Stimulated activated memory B cell treated with anti-CD40 and anti-IgM and Interleukin-4, amounts not matched to agents 10 μg/mL and 1 μg/mL and 100 μg/mL, for 72 hours (primary cell): ENCODE data around the gene RNF39.
"Not testable (repeated sequence)": the region's sequence is repeated elsewhere in the genome, so short reads cannot be mapped to it uniquely, and the experiment has no call there.

ENCODE experiments used
- ATAC-seq: fragments of 150-1000 bp; cut with Tn5 transposase; 2 replicates; pipeline ENCODE4 v1.10.0; 2021
- H3K27ac Mint-ChIP-seq: one replicate; pipeline ENCODE4 v1.8.0; 2022; ENCODE audit warnings: mild to moderate bottlenecking, mixed read lengths
- H3K27me3 Mint-ChIP-seq: one replicate; pipeline ENCODE4 v1.8.0; 2022; ENCODE audit warnings: mixed read lengths
- H3K36me3 Mint-ChIP-seq: one replicate; pipeline ENCODE4 v1.8.0; 2022; ENCODE audit warnings: mixed read lengths
- H3K4me1 Mint-ChIP-seq: one replicate; pipeline ENCODE4 v1.8.0; 2022; ENCODE audit warnings: mixed read lengths
- H3K4me3 Mint-ChIP-seq: one replicate; pipeline ENCODE4 v1.8.0; 2022; ENCODE audit warnings: mild to moderate bottlenecking, moderate library complexity, mixed read lengths
- H3K9me3 Mint-ChIP-seq: one replicate; pipeline ENCODE4 v1.8.0; 2022; ENCODE audit warnings: mixed read lengths

RNF39 gene

GRCh38 chr6:30075094-30075789, at the start of gene RNF39:
TSS of gene RNF39 (minus strand) at chr6:30075769. CDS start at chr6:30075585, 184 bp downstream.
- peak within 1 kb of the TSS; percentile 67 for H3K4me3 Mint-ChIP-seq
- H3K27ac Mint-ChIP-seq = no peak within 1 kb of the TSS
- H3K27me3 Mint-ChIP-seq = peaks cover 89% of the 10 kb centered on the region
- no peaks in the 10 kb centered on the region for H3K9me3 Mint-ChIP-seq
- ATAC-seq = no peak
- peaks cover 27% of the 10 kb centered on the region for H3K36me3 Mint-ChIP-seq
- peaks cover 33% of the 10 kb centered on the region for H3K4me1 Mint-ChIP-seq

GRCh38 chr6:30122515-30122914, 46.9 kb upstream of the RNF39 start:
- Mint-ChIP-seq H3K4me3 (no peak overlapping the region), H3K9me3 (no peaks in the 10 kb centered on the region), H3K27ac (no peak overlapping the region), H3K36me3 (no peaks in the 10 kb centered on the region), H3K4me1 (peaks cover 8% of the 10 kb centered on the region), H3K27me3 (peaks cover 63% of the 10 kb centered on the region)
- no peak for ATAC-seq

GRCh38 chr6:30121446-30122366, 46.1 kb upstream of the RNF39 start:
- peaks cover 6% of the 10 kb centered on the region for H3K4me1 Mint-ChIP-seq
- no peak overlapping the region for H3K4me3 Mint-ChIP-seq
- no peak for ATAC-seq
- peaks cover 62% of the 10 kb centered on the region for H3K27me3 Mint-ChIP-seq
- no peak overlapping the region for H3K27ac Mint-ChIP-seq
- no peaks in the 10 kb centered on the region for H3K9me3 Mint-ChIP-seq
- no peaks in the 10 kb centered on the region for H3K36me3 Mint-ChIP-seq

- peaks cover 62% of the 10 kb centered on the region for H3K27me3 Mint-ChIP-seq
- ATAC-seq, H3K36me3 Mint-ChIP-seq, H3K4me3 Mint-ChIP-seq, H3K9me3 Mint-ChIP-seq, H3K4me1 Mint-ChIP-seq, H3K27ac Mint-ChIP-seq: not testable (repeated sequence)
These were observed 43.1 kb upstream of the RNF39 start for GRCh38 chr6:30118691-30119090.

GRCh38 chr6:30116724-30117123, 41.2 kb upstream of the RNF39 start:
- Mint-ChIP-seq H3K4me1 (peaks cover 22% of the 10 kb centered on the region), H3K27ac (no peak overlapping the region), H3K4me3 (no peak overlapping the region), H3K9me3 (no peaks in the 10 kb centered on the region), H3K36me3 (no peaks in the 10 kb centered on the region), H3K27me3 (peaks cover 51% of the 10 kb centered on the region)
- ATAC-seq = no peak

GRCh38 chr6:30113841-30114240, 38.3 kb upstream of the RNF39 start:
- Mint-ChIP-seq H3K36me3 (no peaks in the 10 kb centered on the region), H3K27me3 (peaks cover 49% of the 10 kb centered on the region), H3K27ac (no peak overlapping the region), H3K4me3 (no peak overlapping the region), H3K4me1 (peaks cover 25% of the 10 kb centered on the region), H3K9me3 (no peaks in the 10 kb centered on the region)
- no peak for ATAC-seq

- ATAC-seq = peak; percentile 93
- peaks cover 22% of the 10 kb centered on the region for H3K4me1 Mint-ChIP-seq
- H3K9me3 Mint-ChIP-seq = no peaks in the 10 kb centered on the region
- H3K27me3 Mint-ChIP-seq = peaks cover 50% of the 10 kb centered on the region
- H3K36me3 Mint-ChIP-seq = no peaks in the 10 kb centered on the region
- no peak within 1 kb of the TSS for H3K27ac Mint-ChIP-seq
- H3K4me3 Mint-ChIP-seq = peak within 1 kb of the TSS; percentile 36
These were observed 37.6 kb upstream of the RNF39 start, which contains the start of gene TRIM31 for GRCh38 chr6:30113003-30113759. TSS of gene TRIM31 (minus strand) at chr6:30113090. CDS start at chr6:30112805, 285 bp downstream.

- H3K4me1 Mint-ChIP-seq = peaks cover 22% of the 10 kb centered on the region
- peak overlapping the region; percentile 36 for H3K4me3 Mint-ChIP-seq
- peaks cover 50% of the 10 kb centered on the region for H3K27me3 Mint-ChIP-seq
- no peak for ATAC-seq
- H3K27ac Mint-ChIP-seq = no peak overlapping the region
- H3K9me3 Mint-ChIP-seq = no peaks in the 10 kb centered on the region
- H3K36me3 Mint-ChIP-seq = no peaks in the 10 kb centered on the region
These were observed 36.9 kb upstream of the RNF39 start for GRCh38 chr6:30112402-30112994.

GRCh38 chr6:30111266-30111856, 35.8 kb upstream of the RNF39 start:
- no peaks in the 10 kb centered on the region for H3K9me3 Mint-ChIP-seq
- no peak overlapping the region for H3K4me3 Mint-ChIP-seq
- no peak overlapping the region for H3K27ac Mint-ChIP-seq
- peaks cover 50% of the 10 kb centered on the region for H3K27me3 Mint-ChIP-seq
- no peak for ATAC-seq
- H3K36me3 Mint-ChIP-seq = no peaks in the 10 kb centered on the region
- peaks cover 22% of the 10 kb centered on the region for H3K4me1 Mint-ChIP-seq

GRCh38 chr6:30104661-30105060, 29.1 kb upstream of the RNF39 start:
- Mint-ChIP-seq H3K36me3 (no peaks in the 10 kb centered on the region), H3K4me3 (no peak overlapping the region), H3K27ac (no peak overlapping the region), H3K4me1 (peaks cover 38% of the 10 kb centered on the region), H3K27me3 (peaks cover 53% of the 10 kb centered on the region), H3K9me3 (no peaks in the 10 kb centered on the region)
- no peak for ATAC-seq

- H3K4me3 Mint-ChIP-seq = peak overlapping the region; percentile 82
- no peaks in the 10 kb centered on the region for H3K9me3 Mint-ChIP-seq
- peaks cover 58% of the 10 kb centered on the region for H3K27me3 Mint-ChIP-seq
- no peaks in the 10 kb centered on the region for H3K36me3 Mint-ChIP-seq
- H3K4me1 Mint-ChIP-seq = peaks cover 38% of the 10 kb centered on the region
- no peak for ATAC-seq
- peak overlapping the region; percentile 43 for H3K27ac Mint-ChIP-seq
These were observed 28.3 kb upstream of the RNF39 start for GRCh38 chr6:30103872-30104179.

- Mint-ChIP-seq H3K27ac (peak overlapping the region; percentile 43), H3K36me3 (no peaks in the 10 kb centered on the region)
- peak; percentile 90 for ATAC-seq
These were observed 27.7 kb upstream of the RNF39 start for GRCh38 chr6:30102970-30103871.

GRCh38 chr6:30102414-30102969, 26.9 kb upstream of the RNF39 start:
- ATAC-seq = peak; percentile 24
- Mint-ChIP-seq H3K4me3 (peak overlapping the region; percentile 82), H3K4me1 (peaks cover 44% of the 10 kb centered on the region), H3K36me3 (no peaks in the 10 kb centered on the region), H3K27ac (peak overlapping the region; percentile 43), H3K9me3 (no peaks in the 10 kb centered on the region), H3K27me3 (peaks cover 58% of the 10 kb centered on the region)

More at GRCh38 chr6:30102970-30103871, 27.7 kb upstream of the RNF39 start:
- H3K27me3 Mint-ChIP-seq = peaks cover 58% of the 10 kb centered on the region
- H3K4me3 Mint-ChIP-seq = peak overlapping the region; percentile 82
- H3K4me1 Mint-ChIP-seq = peaks cover 38% of the 10 kb centered on the region
- H3K9me3 Mint-ChIP-seq = no peaks in the 10 kb centered on the region
